ENCODE measurements around the gene LAIR2.

LAIR2 gene

DNA sequence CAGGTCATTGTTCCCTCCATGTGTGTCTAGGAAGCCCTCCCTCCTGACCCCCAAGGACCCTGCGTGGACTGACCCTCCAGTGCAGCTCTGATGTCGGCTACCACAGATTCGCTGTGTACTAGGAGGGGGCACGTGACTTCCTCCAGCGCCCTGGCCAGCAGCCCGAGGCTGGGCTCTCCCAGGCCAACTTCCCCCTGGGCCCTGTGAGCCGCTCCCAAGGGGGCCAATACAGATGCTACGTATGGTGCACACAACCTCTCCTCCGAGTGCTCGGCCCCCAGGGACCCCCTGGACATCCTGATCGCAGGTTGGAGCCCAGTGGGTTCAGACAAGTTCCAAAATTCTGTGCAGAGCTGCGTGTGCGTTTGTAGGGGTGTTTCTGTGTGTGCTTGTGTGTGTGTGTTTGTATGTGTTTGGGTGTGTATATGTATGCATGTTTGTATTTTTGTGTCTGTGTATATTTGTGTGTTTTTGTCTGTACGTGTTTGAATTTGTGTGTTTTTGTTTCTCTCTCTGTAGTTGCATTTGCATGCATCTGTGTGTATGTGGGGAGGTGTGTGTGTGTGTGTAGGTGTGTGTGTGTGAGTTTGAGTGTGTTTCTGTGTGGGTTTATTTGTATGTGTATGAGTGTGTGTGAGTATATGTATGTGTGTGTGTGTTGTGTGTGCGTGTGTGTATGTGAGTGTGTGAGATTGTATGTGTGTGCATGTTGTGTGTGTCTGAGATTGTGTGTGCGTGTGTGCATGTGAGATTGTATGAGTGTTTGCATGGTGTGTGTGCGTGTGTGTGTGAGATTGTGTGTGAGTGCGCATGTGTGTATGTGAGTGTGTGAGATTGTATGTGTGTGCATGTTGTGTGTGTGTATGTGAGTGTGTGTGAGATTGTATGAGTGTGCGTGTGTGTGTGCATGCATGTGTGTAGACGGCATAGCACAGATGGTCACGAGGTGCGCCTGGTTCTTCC is 49.6 kb downstream of the LAIR2 start:
- Histone ChIP-seq H3K4ac (ENCODE audit: low read depth, low read length) (no peak overlapping the region), H3K27me3 (ENCODE audit: insufficient read depth, low read length) (no peaks in the 10 kb centered on the region), H4K12ac (ENCODE audit: low read depth, low read length) (no peak overlapping the region), H3K23ac (ENCODE audit: low read length) (no peak overlapping the region), H3K27ac (ENCODE audit: low read depth, low read length) (no peak overlapping the region), H3K4me1 (ENCODE audit: control insufficient read depth in 1 of 2, insufficient read depth in 2 of 2, low read length in 2 of 2) (no peaks in the 10 kb centered on the region), H2AK5ac (ENCODE audit: low read length) (no peak overlapping the region), H3K4me2 (ENCODE audit: low read length) (no peak overlapping the region), H3K18ac (ENCODE audit: low read length) (no peak overlapping the region), H4K91ac (ENCODE audit: low read depth, low read length) (no peak overlapping the region), H3K9me3 (ENCODE audit: insufficient read depth, low read depth, low read length) (peaks cover 33% of the 10 kb centered on the region), H3K36me3 (ENCODE audit: control insufficient read depth in 1 of 2, insufficient read depth in 2 of 2, low read length in 2 of 2) (no peaks in the 10 kb centered on the region), H3K79me1 (ENCODE audit: low read length) (no peaks in the 10 kb centered on the region), H3K9ac (ENCODE audit: low read length) (no peak overlapping the region), H2BK5ac (ENCODE audit: low read depth, low read length, poor library complexity) (no peak overlapping the region), H3K79me2 (ENCODE audit: control insufficient read depth, insufficient read depth, low read length, poor library complexity) (no peaks in the 10 kb centered on the region), H2BK12ac (ENCODE audit: low read length) (no peak overlapping the region), H2AFZ (ENCODE audit: insufficient read depth, low read length, poor library complexity) (no peak overlapping the region), H3K14ac (ENCODE audit: low read length) (no peak overlapping the region), H3K4me3 (ENCODE audit: low read depth, low read length) (no peak overlapping the region), H4K8ac (ENCODE audit: low read depth, low read length) (no peak overlapping the region), H2BK120ac (ENCODE audit: insufficient read depth, low read length, poor library complexity) (no peak overlapping the region)
- no peak for DNase-seq
- 100% methylated on average over 3 of the region's 22 CpGs for WGBS (ENCODE audit: extremely low coverage, insufficient coverage, insufficient read length)

DNA sequence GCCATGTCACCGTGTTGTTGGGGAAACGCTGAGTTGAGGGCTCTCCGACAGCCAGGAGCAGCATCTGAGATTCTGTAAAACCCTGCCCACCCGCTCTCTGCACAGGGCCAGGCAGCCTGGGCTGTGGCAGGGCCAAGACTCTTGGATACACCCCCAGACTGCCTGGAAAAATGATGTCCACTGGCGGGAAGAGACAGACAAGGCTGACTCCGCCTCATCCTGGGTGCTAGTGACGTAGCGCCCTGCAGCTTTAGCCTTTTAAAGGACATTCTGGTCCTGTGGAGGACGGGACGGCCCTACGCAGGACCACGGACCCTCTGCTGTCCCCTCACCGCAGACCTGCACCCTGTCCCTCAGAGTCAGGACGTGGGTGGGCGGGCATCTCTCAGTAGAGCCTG is 50.3 kb downstream of the LAIR2 start:
- Histone ChIP-seq H3K18ac (ENCODE audit: low read length) (no peak overlapping the region), H3K27ac (ENCODE audit: low read depth, low read length) (no peak overlapping the region), H3K36me3 (ENCODE audit: control insufficient read depth in 1 of 2, insufficient read depth in 2 of 2, low read length in 2 of 2) (no peaks in the 10 kb centered on the region), H3K4me1 (ENCODE audit: control insufficient read depth in 1 of 2, insufficient read depth in 2 of 2, low read length in 2 of 2) (no peaks in the 10 kb centered on the region), H4K12ac (ENCODE audit: low read depth, low read length) (no peak overlapping the region), H4K8ac (ENCODE audit: low read depth, low read length) (no peak overlapping the region), H3K9ac (ENCODE audit: low read length) (no peak overlapping the region), H3K4ac (ENCODE audit: low read depth, low read length) (no peak overlapping the region), H2BK5ac (ENCODE audit: low read depth, low read length, poor library complexity) (no peak overlapping the region), H3K79me2 (ENCODE audit: control insufficient read depth, insufficient read depth, low read length, poor library complexity) (no peaks in the 10 kb centered on the region), H2AK5ac (ENCODE audit: low read length) (no peak overlapping the region), H3K23ac (ENCODE audit: low read length) (no peak overlapping the region), H3K27me3 (ENCODE audit: insufficient read depth, low read length) (no peaks in the 10 kb centered on the region), H2BK120ac (ENCODE audit: insufficient read depth, low read length, poor library complexity) (no peak overlapping the region), H3K4me3 (ENCODE audit: low read depth, low read length) (no peak overlapping the region), H2AFZ (ENCODE audit: insufficient read depth, low read length, poor library complexity) (no peak overlapping the region), H3K4me2 (ENCODE audit: low read length) (no peak overlapping the region), H2BK12ac (ENCODE audit: low read length) (no peak overlapping the region), H3K14ac (ENCODE audit: low read length) (no peak overlapping the region), H3K9me3 (ENCODE audit: insufficient read depth, low read depth, low read length) (peaks cover 33% of the 10 kb centered on the region), H3K79me1 (ENCODE audit: low read length) (no peaks in the 10 kb centered on the region), H4K91ac (ENCODE audit: low read depth, low read length) (no peak overlapping the region)
- WGBS (ENCODE audit: extremely low coverage, insufficient coverage, insufficient read length): no CpG with 5 or more reads among the region's 15 CpGs
- DNase-seq: no peak

DNA sequence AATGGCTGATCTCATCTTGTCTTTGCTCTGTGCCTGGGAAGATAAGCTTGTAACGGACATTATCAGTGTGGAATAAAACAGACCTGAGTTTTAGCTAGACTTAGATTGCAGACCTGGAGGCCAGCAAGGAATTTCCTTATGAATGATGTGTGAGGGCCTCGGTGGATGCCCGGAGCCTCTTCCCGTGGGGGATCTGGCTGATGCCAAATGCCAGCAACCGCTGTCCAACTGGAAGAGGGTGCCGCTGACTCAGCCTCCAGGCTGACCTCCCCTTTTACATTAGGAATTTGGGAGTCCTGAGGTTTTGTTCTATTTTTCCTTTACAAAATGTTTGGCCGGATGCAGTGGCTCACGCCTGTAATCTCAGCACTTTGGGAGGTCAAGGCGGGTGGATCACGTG is 51.4 kb downstream of the LAIR2 start:
- Histone ChIP-seq H3K79me2 (ENCODE audit: control insufficient read depth, insufficient read depth, low read length, poor library complexity) (no peaks in the 10 kb centered on the region), H3K4me3 (ENCODE audit: low read depth, low read length) (no peak overlapping the region), H3K36me3 (ENCODE audit: control insufficient read depth in 1 of 2, insufficient read depth in 2 of 2, low read length in 2 of 2) (no peaks in the 10 kb centered on the region), H2AFZ (ENCODE audit: insufficient read depth, low read length, poor library complexity) (no peak overlapping the region), H3K9ac (ENCODE audit: low read length) (no peak overlapping the region), H4K12ac (ENCODE audit: low read depth, low read length) (no peak overlapping the region), H4K91ac (ENCODE audit: low read depth, low read length) (no peak overlapping the region), H2BK120ac (ENCODE audit: insufficient read depth, low read length, poor library complexity) (no peak overlapping the region), H3K14ac (ENCODE audit: low read length) (no peak overlapping the region), H3K27me3 (ENCODE audit: insufficient read depth, low read length) (no peaks in the 10 kb centered on the region), H4K8ac (ENCODE audit: low read depth, low read length) (no peak overlapping the region), H2BK12ac (ENCODE audit: low read length) (no peak overlapping the region), H3K4me1 (ENCODE audit: control insufficient read depth in 1 of 2, insufficient read depth in 2 of 2, low read length in 2 of 2) (no peaks in the 10 kb centered on the region), H3K9me3 (ENCODE audit: insufficient read depth, low read depth, low read length) (peaks cover 33% of the 10 kb centered on the region), H3K23ac (ENCODE audit: low read length) (no peak overlapping the region), H2BK5ac (ENCODE audit: low read depth, low read length, poor library complexity) (no peak overlapping the region), H3K4me2 (ENCODE audit: low read length) (no peak overlapping the region), H3K27ac (ENCODE audit: low read depth, low read length) (no peak overlapping the region), H3K18ac (ENCODE audit: low read length) (no peak overlapping the region), H3K4ac (ENCODE audit: low read depth, low read length) (no peak overlapping the region), H3K79me1 (ENCODE audit: low read length) (no peaks in the 10 kb centered on the region), H2AK5ac (ENCODE audit: low read length) (no peak overlapping the region)
- WGBS (ENCODE audit: extremely low coverage, insufficient coverage, insufficient read length): no CpG with 5 or more reads among the region's 10 CpGs
- no peak for DNase-seq

DNA sequence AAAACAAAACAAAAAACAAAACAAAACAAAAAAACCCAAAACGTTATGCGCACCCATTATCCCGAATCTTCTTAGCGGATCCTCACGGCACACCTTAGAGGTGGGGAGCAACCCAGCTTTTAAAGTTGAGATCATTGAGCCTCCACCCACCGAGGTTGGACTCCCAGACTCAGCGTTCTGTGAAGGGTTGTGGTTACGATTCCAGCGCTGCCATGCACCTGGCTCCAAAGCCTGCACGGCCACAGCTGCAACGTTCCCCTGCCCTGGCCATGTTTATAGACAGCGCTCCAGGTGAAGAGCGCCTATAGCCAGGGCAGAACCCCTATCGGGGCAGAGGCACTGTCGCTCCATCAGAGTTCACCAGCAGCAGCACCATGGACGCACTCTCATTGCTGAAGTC is 52.3 kb downstream of the LAIR2 start:
- Histone ChIP-seq H3K9me3 (ENCODE audit: insufficient read depth, low read depth, low read length) (peaks cover 26% of the 10 kb centered on the region), H3K23ac (ENCODE audit: low read length) (no peak overlapping the region), H3K27ac (ENCODE audit: low read depth, low read length) (no peak overlapping the region), H4K12ac (ENCODE audit: low read depth, low read length) (no peak overlapping the region), H3K4ac (ENCODE audit: low read depth, low read length) (no peak overlapping the region), H3K4me2 (ENCODE audit: low read length) (no peak overlapping the region), H2BK5ac (ENCODE audit: low read depth, low read length, poor library complexity) (no peak overlapping the region), H2AFZ (ENCODE audit: insufficient read depth, low read length, poor library complexity) (no peak overlapping the region), H2AK5ac (ENCODE audit: low read length) (no peak overlapping the region), H3K14ac (ENCODE audit: low read length) (no peak overlapping the region), H4K91ac (ENCODE audit: low read depth, low read length) (no peak overlapping the region), H3K4me3 (ENCODE audit: low read depth, low read length) (no peak overlapping the region), H3K79me1 (ENCODE audit: low read length) (no peaks in the 10 kb centered on the region), H3K27me3 (ENCODE audit: insufficient read depth, low read length) (no peaks in the 10 kb centered on the region), H3K36me3 (ENCODE audit: control insufficient read depth in 1 of 2, insufficient read depth in 2 of 2, low read length in 2 of 2) (no peaks in the 10 kb centered on the region), H4K8ac (ENCODE audit: low read depth, low read length) (no peak overlapping the region), H3K79me2 (ENCODE audit: control insufficient read depth, insufficient read depth, low read length, poor library complexity) (no peaks in the 10 kb centered on the region), H2BK12ac (ENCODE audit: low read length) (no peak overlapping the region), H3K4me1 (ENCODE audit: control insufficient read depth in 1 of 2, insufficient read depth in 2 of 2, low read length in 2 of 2) (no peaks in the 10 kb centered on the region), H3K18ac (ENCODE audit: low read length) (no peak overlapping the region), H3K9ac (ENCODE audit: low read length) (no peak overlapping the region), H2BK120ac (ENCODE audit: insufficient read depth, low read length, poor library complexity) (no peak overlapping the region)
- DNase-seq: no peak
- WGBS (ENCODE audit: extremely low coverage, insufficient coverage, insufficient read length): 100% methylated on average over 3 of the region's 16 CpGs
